GM12878 (cell line): ENCODE measurements around the gene CNOT10. TPM values are rescaled to one million over a fixed set of nuclear protein-coding genes. Genes with fewer than 3 reads are reported as not detected.

Source experiments
- ATAC-seq: fragments of 200-7000 bp; cut with Tn5 transposase; 3 replicates; pipeline ENCODE4 v1.9.1; 2020; ENCODE audit warnings: mild to moderate bottlenecking, moderate library complexity
- BruUV-seq: library from RNA; stranded (reverse); fragments of 400-500 nt; replicated peaks from 2 replicates; lab custom pipeline; 2021; lab: Mats Ljungman, UMichigan
- CTCF ChIA-PET: fragments of 300-600 bp; sonication (Branson Sonifier 250); formaldehyde crosslinking; extraction: SDS; loops from one replicate; lab custom pipeline; 2021; ENCODE audit warnings: inconsistent platforms; lab: Yijun Ruan, JAX
- POLR2A ChIA-PET: fragments of 350-600 bp; formaldehyde crosslinking; extraction: SDS; loops from one replicate; lab custom pipeline; 2021; ENCODE audit warnings: inconsistent platforms; lab: Charles Lee
- RAD21 ChIA-PET: fragments of 300-600 bp; sonication (Branson Sonifier 250); formaldehyde crosslinking; loops from one replicate; lab custom pipeline; 2023; ENCODE audit warnings: antibody characterized with exemption; ENCODE audit not compliant: unreplicated experiment; lab: Charles Lee
- SMC1A ChIA-PET: fragments of 300-600 bp; sonication (Branson Sonifier 250); formaldehyde crosslinking; loops from one replicate; lab custom pipeline; 2023; ENCODE audit not compliant: unreplicated experiment, uncharacterized antibody; lab: Charles Lee
- DNase-seq: peaks from one replicate; pipeline ENCODE4 v3.0.0-alpha.2; 2011; ENCODE audit warnings: low read depth, low spot score
- FAIRE-seq: peaks from 3 replicates; lab custom pipeline; 2011; peaks lifted over from hg19 to GRCh38; lab: Jason Lieb, UNC
- H2AFZ ChIP-seq: 2 replicates; pipeline ENCODE4 v1.6.0; 2011; ENCODE audit warnings: low read depth, low read length, control low read depth; ENCODE audit not compliant: control insufficient read depth
- H3K27ac ChIP-seq: 2 replicates; pipeline ENCODE4 v1.5.1; 2011; ENCODE audit warnings: control low read depth; ENCODE audit not compliant: control insufficient read depth, insufficient read depth
- H3K27me3 ChIP-seq, 2 experiments: replicated peaks in 1 of 2; 2 replicates each; pipeline versions ENCODE4 v1.6.0 to v1.6.1; 2011; ENCODE audit warnings: low read length in 1 of 2; ENCODE audit not compliant: control insufficient read depth in 2 of 2, insufficient read depth in 2 of 2
- H3K36me3 ChIP-seq, 2 experiments: 2 replicates each; pipeline ENCODE4 v1.5.1; 2011; ENCODE audit warnings: low read length in 1 of 2; ENCODE audit not compliant: control insufficient read depth in 2 of 2, insufficient read depth in 2 of 2
- H3K4me1 ChIP-seq: 2 replicates; pipeline ENCODE4 v1.6.1; 2011; ENCODE audit warnings: mild to moderate bottlenecking, low read length, moderate library complexity, mixed read lengths; ENCODE audit not compliant: control insufficient read depth, insufficient read depth
- H3K4me2 ChIP-seq: 2 replicates; pipeline ENCODE4 v1.6.0; 2011; ENCODE audit warnings: control low read depth; ENCODE audit not compliant: control insufficient read depth, insufficient read depth
- H3K4me3 ChIP-seq: fragments of 200-600 bp; sonication (generic); 2 replicates; pipeline ENCODE4 v1.5.1; 2016
- H3K79me2 ChIP-seq: 2 replicates; pipeline ENCODE4 v1.6.0; 2011; ENCODE audit warnings: low read length; ENCODE audit not compliant: control insufficient read depth, insufficient read depth
- H3K9ac ChIP-seq: 2 replicates; pipeline ENCODE4 v1.8.0; 2011; ENCODE audit warnings: low read length, control low read depth, mixed read lengths; ENCODE audit not compliant: control insufficient read depth, insufficient read depth
- H3K9me3 ChIP-seq: replicated peaks from 3 replicates; pipeline ENCODE4 v1.5.1; 2011; ENCODE audit warnings: mild to moderate bottlenecking, low read length; ENCODE audit not compliant: control insufficient read depth, insufficient read depth
- H4K20me1 ChIP-seq: 2 replicates; pipeline ENCODE4 v1.6.0; 2011; ENCODE audit not compliant: control insufficient read depth, insufficient read depth
- DPF2 ChIP-seq: fragments of 450-650 bp; IDR thresholded peaks from 2 replicates; pipeline ENCODE4 v1.6.1; 2017; ENCODE audit warnings: mild to moderate bottlenecking
- EED ChIP-seq: sonication (generic); IDR thresholded peaks from 2 replicates; pipeline ENCODE4 v1.6.1; 2016; ENCODE audit warnings: antibody characterized with exemption, low read depth
- EGR1 ChIP-seq, 2 experiments: IDR thresholded peaks; 1 replicate in 1 of 2; 2 replicates in 1 of 2; pipeline ENCODE4 v1.6.1; 2011 to 2012; ENCODE audit warnings: low read depth in 2 of 2, low read length in 2 of 2, borderline replicate concordance in 1 of 2, mild to moderate bottlenecking in 1 of 2, moderate library complexity in 1 of 2
- GATAD2B ChIP-seq: fragments of 450-650 bp; conservative IDR thresholded peaks from 2 replicates; pipeline ENCODE4 v1.6.1; 2017; ENCODE audit warnings: low read depth, mild to moderate bottlenecking, moderate library complexity
- JUND ChIP-seq: IDR thresholded peaks from 2 replicates; pipeline ENCODE4 v1.6.1; 2012; ENCODE audit warnings: low read depth, mild to moderate bottlenecking, low read length, improper control_type of control experiment, moderate library complexity
- MEF2B ChIP-seq: fragments of 450-650 bp; IDR thresholded peaks from 2 replicates; pipeline ENCODE4 v1.6.1; 2018; ENCODE audit warnings: mild to moderate bottlenecking, moderate library complexity; ENCODE audit not compliant: partially characterized antibody, poor library complexity, severe bottlenecking
- NBN ChIP-seq: fragments of 450-650 bp; IDR thresholded peaks from 2 replicates; pipeline ENCODE4 v1.6.1; 2016
- NR2C2 ChIP-seq: IDR thresholded peaks from 2 replicates; pipeline ENCODE4 v1.6.1; 2011; ENCODE audit warnings: borderline replicate concordance, low read depth; ENCODE audit not compliant: control insufficient read depth, insufficient read length
- RFX5 ChIP-seq: IDR thresholded peaks from 2 replicates; pipeline ENCODE4 v1.6.1; 2011; ENCODE audit warnings: low read depth, low read length, improper control_type of control experiment
- RUNX3 ChIP-seq: IDR thresholded peaks from 2 replicates; pipeline ENCODE4 v1.6.1; 2012; ENCODE audit warnings: low read length, inconsistent platforms
- SIN3A ChIP-seq: IDR thresholded peaks from 2 replicates; pipeline ENCODE4 v1.6.1; 2012; ENCODE audit warnings: low read depth, low read length, improper control_type of control experiment
- ZNF384 ChIP-seq: IDR thresholded peaks from 2 replicates; pipeline ENCODE4 v1.6.1; 2012; ENCODE audit warnings: low read depth, mild to moderate bottlenecking, low read length, improper control_type of control experiment, borderline replicate concordance
- ZSCAN29 ChIP-seq: fragments of 450-650 bp; IDR thresholded peaks from 2 replicates; pipeline ENCODE4 v1.6.1; 2017; ENCODE audit warnings: mild to moderate bottlenecking, moderate library complexity
- ZZZ3 ChIP-seq: IDR thresholded peaks from 2 replicates; pipeline ENCODE4 v1.6.1; 2011; ENCODE audit warnings: low read depth; ENCODE audit not compliant: control insufficient read depth, insufficient read length
- WGBS: methylation state at CpG from one replicate; pipeline ENCODE4 v1.1.6; 2016; ENCODE audit warnings: low lambda C conversion rate; ENCODE audit not compliant: insufficient replicate concordance, insufficient coverage; ENCODE audit errors: missing lambda C conversion rate; 5-methylcytosine and 5-hydroxymethylcytosine counted together
- in situ Hi-C: fragments of 300-500 bp; cut with MboI; formaldehyde crosslinking; loops from 9 replicates; pipeline ENCODE4 v1.14.3; 2018; ENCODE audit warnings: mixed read lengths
- intact Hi-C: fragments of 100-400 bp; cut with micrococcal nuclease; formaldehyde crosslinking; loops from one replicate; pipeline ENCODE4 v1.14.2; 2022; ENCODE audit not compliant: unreplicated experiment
- polyA plus RNA-seq, 11 experiments: library from polyadenylated mRNA; depleted of rRNA in 4 of 11; unstranded in 6 of 11; stranded (reverse) in 5 of 11; fragments of >200 nt; fragmentation: Nextera tagmentation in 4 of 11; fragmentation: Illumina TruSeq in 1 of 11; extraction: Ambion mirVana in 4 of 11; extraction: Trizol in 1 of 11; gene quantifications; 1 replicate in 1 of 11; 2 replicates in 10 of 11; pipeline versions ENCODE4 v1.2.1 to v1.2.3, GENCODE V29; 2011 to 2016; ENCODE audit warnings: inconsistent platforms in 2 of 11, missing spikeins in 2 of 11, low read depth in 1 of 11
- total RNA-seq, 4 experiments: library from RNA; depleted of rRNA in 3 of 4; stranded (reverse); fragments of >200 nt in 3 of 4; fragmentation: Illumina TruSeq in 1 of 4; extraction: Trizol in 1 of 4; gene quantifications; 2 replicates each; pipeline versions ENCODE4 v1.2.1 to v1.2.3, GENCODE V29; 2013 to 2021
- TF ChIP-seq, protein P1 (sequence below): IDR thresholded peaks from 2 replicates; pipeline ENCODE4 v1.6.1; 2012; ENCODE audit warnings: low read length, inconsistent platforms
- TF ChIP-seq, protein P2 (sequence below): fragments of 150-350 bp; IDR thresholded peaks from 2 replicates; pipeline ENCODE4 v1.6.1; 2016; ENCODE audit warnings: low read depth, low read length

The CNOT10 gene
- total and polyA plus RNA-seq, 10 of the 15 experiments (the other 5 are each of a cell fraction or from before 2014, with no cell fraction given), result 18.2 to 51.9 (median 45.5) TPM

DNA sequence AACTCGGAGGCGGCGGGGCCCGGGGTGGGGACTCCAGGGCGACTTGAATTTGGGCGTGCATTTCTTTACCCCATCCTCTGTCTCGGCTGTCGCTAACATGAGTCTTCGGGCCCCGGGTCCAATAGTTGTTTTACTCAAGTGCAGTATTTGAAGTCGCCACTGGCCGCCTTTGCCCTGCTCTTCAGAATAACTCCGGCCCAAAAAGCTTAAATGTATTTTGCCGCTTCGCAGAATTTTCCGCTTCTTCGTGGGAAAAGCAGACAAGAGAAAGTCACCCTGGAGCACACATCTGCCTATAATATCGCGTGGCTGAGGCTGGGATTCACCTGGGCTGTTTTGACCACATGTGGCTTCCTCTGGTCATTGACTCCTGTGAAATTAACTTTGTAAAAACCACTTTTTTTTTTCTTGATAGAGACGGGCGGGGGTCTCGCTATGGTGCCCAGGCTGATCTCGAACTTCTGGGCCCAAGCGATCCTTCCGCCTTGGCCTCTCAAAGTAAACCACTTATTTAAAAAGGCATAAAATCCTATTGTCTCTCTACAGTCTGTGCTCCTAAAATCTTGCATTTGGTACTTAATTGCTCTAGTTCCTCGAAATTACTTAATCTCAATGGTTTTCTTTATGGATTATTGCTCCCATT, 676 bp downstream of the CNOT10 start:
- ATAC-seq, result peak; percentile 33
- Histone ChIP-seq H3K79me2 (peaks cover 35% of the 10 kb centered on the region), H2AFZ (peak overlapping the region; percentile 69), H3K4me3 (peak overlapping the region; percentile 84), H3K27ac (peak overlapping the region; percentile 76), H3K27me3 (no peaks in the 10 kb centered on the region), H4K20me1 (no peaks in the 10 kb centered on the region), H3K4me2 (peak overlapping the region; percentile 73), H3K4me1 (peaks cover 4% of the 10 kb centered on the region), H3K9me3 (no peaks in the 10 kb centered on the region), H3K9ac (peak overlapping the region; percentile 88), H3K36me3 (no peaks in the 10 kb centered on the region)
- 2% methylated on average over 26 of the region's 26 CpGs for WGBS
- SMC1A ChIA-PET, result interaction anchor here (0.8 to 1.1 kb wide), 4 partner anchors 22 to 215 kb away, joined by 3 to 4 read pairs (median 3); no protein-coding TSS in a partner anchor
- TF ChIP-seq EED (0 out of 2 replicates have a peak, but pooled peaks have one; percentile 7), SIN3A (no peak), RUNX3 (peak; percentile 72), ZZZ3 (no peak), EGR1 (IDR thresholded peaks at IDR 0.05; ENCODE audit: borderline replicate concordance in 1 of 2, low read depth in 2 of 2, low read length in 2 of 2) (no peak), NR2C2 (no peak), RFX5 (no peak), JUND (no peak), NBN (0 out of 2 replicates have a peak, but pooled peaks have one; percentile 38), ZSCAN29 (no peak), GATAD2B (0 out of 2 replicates have a peak, but pooled peaks have one; percentile 65), ZNF384 (peak; percentile 9; the same call in 1 of the 2 replicates), DPF2 (0 out of 2 replicates have a peak, but pooled peaks have one; percentile 7), MEF2B (no peak)
- TF ChIP-seq, protein P1, sequence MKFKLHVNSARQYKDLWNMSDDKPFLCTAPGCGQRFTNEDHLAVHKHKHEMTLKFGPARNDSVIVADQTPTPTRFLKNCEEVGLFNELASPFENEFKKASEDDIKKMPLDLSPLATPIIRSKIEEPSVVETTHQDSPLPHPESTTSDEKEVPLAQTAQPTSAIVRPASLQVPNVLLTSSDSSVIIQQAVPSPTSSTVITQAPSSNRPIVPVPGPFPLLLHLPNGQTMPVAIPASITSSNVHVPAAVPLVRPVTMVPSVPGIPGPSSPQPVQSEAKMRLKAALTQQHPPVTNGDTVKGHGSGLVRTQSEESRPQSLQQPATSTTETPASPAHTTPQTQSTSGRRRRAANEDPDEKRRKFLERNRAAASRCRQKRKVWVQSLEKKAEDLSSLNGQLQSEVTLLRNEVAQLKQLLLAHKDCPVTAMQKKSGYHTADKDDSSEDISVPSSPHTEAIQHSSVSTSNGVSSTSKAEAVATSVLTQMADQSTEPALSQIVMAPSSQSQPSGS, result peak; percentile 33; the same call in 1 of the 2 replicates
- TF ChIP-seq, protein P2, sequence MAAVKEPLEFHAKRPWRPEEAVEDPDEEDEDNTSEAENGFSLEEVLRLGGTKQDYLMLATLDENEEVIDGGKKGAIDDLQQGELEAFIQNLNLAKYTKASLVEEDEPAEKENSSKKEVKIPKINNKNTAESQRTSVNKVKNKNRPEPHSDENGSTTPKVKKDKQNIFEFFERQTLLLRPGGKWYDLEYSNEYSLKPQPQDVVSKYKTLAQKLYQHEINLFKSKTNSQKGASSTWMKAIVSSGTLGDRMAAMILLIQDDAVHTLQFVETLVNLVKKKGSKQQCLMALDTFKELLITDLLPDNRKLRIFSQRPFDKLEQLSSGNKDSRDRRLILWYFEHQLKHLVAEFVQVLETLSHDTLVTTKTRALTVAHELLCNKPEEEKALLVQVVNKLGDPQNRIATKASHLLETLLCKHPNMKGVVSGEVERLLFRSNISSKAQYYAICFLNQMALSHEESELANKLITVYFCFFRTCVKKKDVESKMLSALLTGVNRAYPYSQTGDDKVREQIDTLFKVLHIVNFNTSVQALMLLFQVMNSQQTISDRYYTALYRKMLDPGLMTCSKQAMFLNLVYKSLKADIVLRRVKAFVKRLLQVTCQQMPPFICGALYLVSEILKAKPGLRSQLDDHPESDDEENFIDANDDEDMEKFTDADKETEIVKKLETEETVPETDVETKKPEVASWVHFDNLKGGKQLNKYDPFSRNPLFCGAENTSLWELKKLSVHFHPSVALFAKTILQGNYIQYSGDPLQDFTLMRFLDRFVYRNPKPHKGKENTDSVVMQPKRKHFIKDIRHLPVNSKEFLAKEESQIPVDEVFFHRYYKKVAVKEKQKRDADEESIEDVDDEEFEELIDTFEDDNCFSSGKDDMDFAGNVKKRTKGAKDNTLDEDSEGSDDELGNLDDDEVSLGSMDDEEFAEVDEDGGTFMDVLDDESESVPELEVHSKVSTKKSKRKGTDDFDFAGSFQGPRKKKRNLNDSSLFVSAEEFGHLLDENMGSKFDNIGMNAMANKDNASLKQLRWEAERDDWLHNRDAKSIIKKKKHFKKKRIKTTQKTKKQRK, result no peak
- no peak for DNase-seq
- in situ Hi-C loops, result no loop called here
- intact Hi-C loops, result no loop called here
- TSS peak; percentile 72 for BruUV-seq
- no peak for FAIRE-seq
- RAD21 ChIA-PET, result interaction anchor here (0.7 to 1.0 kb wide), 4 partner anchors 15 to 248 kb away, joined by 3 to 5 read pairs (median 3); no protein-coding TSS in a partner anchor
- CTCF ChIA-PET, result interaction anchor here (0.8 to 1.2 kb wide), 6 partner anchors 10 to 249 kb away, joined by 3 read pairs; no protein-coding TSS in a partner anchor
- POLR2A ChIA-PET, result interaction anchor here (0.6 to 1.2 kb wide), 3 partner anchors 19 to 203 kb away, joined by 3 to 6 read pairs (median 3); no protein-coding TSS in a partner anchor
